Activated naive CD4-positive, alpha-beta T cell treated with Interleukin-2 at 50 U/mL for 16 hours (primary cell): ENCODE measurements around the gene TMEM106B.
"Not testable (repeated sequence)": the region's sequence is repeated elsewhere in the genome, so short reads cannot be mapped to it uniquely, and the experiment has no call there.

Source experiments
- DNase-seq: peaks from one replicate; pipeline ENCODE4 v3.0.0-alpha.2; 2020

The TMEM106B gene

DNA sequence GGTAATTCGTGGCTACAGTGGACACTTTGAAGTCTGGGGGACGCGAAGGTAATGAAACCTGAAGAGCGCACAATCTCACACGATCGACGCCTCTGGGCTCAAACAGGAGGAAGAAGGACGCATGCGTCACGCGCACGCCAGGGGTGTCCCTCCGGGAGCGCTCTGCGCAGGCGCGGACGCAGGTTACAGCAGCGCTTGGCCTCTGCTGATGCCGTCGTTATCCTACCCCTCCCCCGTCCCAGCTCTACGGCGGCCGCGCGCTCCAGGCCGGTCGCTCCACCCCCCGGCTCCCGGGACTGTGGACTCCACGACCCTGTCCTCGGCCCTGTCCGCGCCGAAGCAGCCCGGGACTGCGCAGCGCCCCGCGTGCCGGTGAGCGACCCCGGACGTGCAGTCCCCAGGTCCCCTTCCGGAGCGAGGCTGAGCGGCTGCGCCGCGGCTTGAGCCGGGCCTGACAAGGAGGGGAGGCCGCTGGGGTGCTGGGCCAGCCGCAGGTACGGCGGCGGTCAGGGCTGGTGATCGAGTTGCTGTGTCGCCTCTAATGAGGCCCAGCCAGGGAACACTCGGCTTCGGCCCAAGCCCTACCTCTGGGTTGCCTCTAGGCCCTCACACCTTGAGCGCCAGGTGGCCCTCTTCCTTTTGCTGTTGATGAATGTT is at the start of gene TMEM106B:
TMEM106B (plus strand) TSS at position 241 of the 657 bp plus-strand sequence. CDS start 3,517 bp downstream, outside the sequence.
- peak; percentile 97 for DNase-seq

DNA sequence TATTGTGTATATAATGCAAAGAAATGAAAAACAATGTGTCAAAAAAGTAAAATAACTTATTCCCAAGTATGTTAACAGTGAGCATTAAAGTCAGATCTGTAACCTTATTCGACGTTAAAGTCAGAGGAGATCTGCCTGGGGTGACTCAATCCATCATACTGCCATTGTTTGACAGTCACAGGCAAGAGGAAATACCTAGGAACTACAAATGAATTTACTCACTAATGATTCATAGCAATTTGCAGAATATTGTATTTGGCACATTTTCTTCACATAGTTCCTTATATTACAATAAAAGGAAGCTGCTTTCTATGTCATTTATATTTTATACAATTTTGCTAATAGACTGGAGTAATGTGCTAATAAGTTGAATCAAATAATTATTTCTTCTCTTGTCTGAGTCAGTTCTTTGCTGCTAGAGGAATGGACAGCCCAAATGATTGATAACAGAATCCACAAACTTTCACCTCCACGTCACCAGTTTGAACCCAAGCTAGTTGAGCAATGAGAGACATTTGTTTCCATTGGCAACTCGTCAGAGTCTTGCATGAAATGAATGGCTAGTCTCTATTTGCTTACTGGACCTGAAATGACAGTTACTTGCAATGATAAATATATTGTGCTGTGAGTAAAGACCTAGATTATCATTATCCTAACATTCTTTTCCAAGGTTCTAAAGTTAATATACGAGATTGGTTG is 48.5 kb upstream of the TMEM106B start:
- DNase-seq: no peak

DNA sequence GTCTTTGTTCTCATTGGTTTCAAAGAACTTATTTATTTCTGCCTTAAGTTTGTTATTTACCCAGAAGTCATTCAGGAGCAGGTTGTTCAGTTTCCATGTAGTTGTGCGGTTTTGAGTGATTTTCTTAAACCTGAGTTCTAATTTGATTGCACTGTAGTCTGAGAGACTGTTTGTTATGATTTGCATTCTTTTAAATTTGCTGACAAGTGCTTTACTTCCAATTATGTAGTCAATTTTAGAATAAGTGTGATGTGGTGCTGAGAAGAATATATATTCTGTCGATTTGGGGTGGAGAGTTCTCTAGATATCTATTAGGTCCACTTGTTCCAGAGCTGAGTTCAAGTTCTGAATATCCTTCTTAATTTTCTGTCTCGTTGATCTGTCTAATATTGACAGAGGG is 43.0 kb upstream of the TMEM106B start:
- DNase-seq: not testable (repeated sequence)

DNA sequence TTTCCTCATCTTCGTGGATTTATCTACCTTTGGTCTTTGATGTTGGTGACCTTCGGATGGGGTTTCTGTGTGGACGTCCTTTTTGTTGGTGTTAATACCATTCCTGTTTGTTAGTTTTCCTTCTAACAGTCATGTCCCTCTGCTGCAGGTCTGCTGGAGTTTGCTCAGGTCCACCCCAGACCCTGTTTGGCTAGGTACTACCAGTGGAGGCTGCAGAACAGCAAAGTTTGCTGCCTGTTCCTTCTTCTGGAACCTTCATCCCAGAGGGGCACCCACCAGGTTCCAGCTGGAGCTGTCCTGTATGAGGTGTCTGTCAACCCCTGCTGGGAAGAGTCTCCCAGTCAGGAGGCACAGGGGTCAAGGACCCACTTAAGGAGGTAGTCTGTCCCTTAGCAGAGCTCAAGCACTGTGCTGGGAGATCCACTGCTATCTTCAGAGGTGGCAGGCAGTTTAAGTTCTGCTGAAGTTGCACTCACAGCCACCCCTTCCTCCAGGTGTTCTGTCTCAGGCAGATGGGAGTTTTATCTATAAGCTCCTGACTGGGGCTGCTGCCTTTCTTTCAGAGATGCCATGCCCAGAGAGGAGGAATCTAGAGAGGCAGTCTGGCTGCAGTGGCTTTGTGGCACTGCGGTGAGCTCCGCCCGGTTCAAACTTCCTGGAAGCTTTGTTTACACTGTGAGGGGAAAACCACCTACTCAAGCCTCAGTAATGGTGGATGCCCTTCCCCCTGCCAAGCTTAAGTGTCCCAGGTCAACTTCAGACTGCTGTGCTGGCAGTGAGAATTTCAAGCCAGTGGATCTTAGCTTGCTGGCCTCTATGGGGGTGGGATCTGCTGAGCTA is 40.9 kb upstream of the TMEM106B start:
- peak; percentile 43 for DNase-seq

DNA sequence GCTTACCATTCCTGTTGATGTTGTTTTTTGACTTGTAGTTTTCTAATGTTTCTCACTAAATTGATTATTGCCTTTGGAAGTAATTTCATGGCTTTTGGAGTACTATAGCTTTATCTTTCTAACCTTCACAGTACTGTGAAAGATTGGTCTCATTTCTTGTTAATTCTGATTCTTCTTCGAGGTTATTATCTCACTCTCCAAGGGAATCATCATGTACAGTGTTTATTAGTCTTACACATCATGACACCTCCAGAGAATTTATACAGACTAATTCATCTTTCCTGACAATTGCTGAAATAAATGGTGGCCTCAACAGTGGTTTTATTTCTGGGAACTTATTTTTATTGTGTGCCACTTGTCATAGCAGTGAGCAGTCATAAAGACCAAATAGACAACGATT is 37.4 kb upstream of the TMEM106B start:
- no peak for DNase-seq

DNA sequence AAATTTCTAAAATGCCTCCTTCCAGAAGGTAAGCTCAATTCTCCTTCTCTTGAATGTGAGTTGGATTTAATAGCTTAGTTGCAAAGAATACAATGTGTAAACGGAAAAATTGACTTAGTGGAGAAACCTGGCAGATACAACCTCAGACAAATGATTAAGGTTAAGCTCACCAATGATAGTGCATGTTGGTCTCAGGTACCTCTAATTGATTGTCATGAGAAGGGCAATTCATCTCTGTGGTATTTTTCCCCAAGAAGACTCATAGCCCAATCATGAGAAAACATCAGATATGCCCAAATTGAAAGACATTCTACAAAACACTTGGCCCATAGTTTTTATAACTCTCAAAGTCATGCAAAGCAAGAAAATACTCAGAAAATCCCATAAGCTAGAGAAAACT is 36.2 kb upstream of the TMEM106B start:
- DNase-seq: no peak

DNA sequence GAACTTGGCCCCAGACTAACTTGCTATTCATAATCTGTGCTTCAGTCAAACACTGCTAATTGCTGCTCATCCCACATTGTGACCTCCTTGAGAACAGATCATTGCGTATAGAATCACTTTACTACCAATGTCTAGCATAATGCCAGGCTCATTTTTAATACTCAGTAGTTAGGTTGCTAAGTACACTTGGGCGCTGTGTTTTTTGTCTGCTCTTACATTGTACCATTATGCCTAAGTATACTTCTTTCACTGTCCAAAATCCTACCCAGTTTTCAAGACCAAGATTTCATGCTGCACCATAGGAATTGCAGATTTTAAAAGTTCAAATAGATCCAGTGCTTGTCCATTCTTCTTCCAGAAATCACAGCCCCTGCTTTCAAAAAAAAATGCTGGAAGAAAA is 32.8 kb upstream of the TMEM106B start:
- no peak for DNase-seq

DNA sequence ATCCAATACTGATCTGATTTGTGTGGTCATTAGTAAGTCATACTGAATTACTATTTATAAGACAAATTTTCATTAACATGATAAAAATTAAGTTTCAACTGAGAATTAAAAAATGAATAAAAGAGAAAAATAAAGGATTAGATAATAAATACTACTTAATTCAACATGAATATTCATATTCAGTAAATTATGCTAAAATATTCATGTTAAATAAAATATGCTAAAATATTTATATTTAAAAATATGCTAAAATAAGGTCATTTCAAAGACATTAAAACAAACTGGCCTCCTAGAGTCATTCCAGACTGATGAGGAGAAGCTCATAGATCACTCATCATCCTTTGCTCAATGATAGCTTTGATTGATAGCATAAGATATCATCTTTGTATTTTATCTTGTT is 16.7 kb upstream of the TMEM106B start:
- DNase-seq: no peak

DNA sequence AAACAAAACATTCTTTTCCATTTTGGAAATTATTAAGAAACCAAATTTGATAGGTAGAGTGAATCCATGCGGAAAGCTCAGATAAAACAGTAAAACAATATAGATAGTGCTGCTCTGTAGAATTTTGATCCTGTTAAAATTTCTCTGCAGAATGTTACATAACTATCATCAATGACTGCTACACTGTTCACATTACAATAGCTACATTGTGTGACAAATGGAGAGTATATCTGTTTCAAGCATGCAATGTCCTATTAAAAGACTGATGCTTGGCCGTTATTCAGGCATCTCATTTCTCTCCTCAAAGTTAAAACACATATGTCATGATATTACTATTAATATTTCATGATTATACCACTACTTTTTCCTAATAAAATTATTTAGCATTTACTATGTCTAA is 14.7 kb upstream of the TMEM106B start:
- no peak for DNase-seq

DNA sequence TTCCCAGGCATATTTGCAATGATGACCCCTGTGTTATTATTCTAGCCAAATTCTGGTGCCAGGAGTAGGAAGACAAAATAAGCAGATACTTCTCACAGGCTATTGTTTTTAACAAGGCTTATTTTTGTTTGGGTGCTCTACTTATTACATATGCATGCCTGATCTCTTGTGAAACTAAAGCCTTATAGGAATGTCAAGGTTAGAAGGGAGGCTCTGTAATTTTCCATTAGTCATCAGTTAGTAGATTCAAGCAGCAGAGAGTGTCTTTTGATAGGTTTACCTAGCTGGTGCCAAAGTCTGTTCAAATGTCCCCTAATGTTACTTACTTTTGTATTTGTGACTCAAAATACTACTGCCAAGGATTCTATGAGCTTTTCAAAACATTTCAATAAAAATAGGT is 11.7 kb upstream of the TMEM106B start:
- no peak for DNase-seq

DNA sequence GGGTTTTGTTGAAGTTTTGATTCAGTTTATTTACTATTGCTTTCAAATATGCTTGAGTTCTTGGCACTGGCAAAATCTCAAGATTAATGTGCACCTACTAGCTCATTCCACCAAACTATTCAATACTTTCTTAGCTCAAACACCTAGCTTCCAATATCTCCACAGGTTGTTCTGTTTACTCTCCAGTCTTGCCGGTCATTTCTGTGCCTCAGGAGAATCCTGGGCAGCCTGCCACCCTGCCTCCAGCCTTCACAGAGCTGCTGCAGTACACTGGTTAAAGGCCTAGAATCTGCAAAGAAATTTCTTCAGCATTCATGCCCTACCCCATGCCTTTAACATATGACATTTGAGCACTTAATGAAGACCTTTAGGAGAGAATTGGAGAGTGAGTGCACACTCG is 4.0 kb upstream of the TMEM106B start:
- DNase-seq: no peak

DNA sequence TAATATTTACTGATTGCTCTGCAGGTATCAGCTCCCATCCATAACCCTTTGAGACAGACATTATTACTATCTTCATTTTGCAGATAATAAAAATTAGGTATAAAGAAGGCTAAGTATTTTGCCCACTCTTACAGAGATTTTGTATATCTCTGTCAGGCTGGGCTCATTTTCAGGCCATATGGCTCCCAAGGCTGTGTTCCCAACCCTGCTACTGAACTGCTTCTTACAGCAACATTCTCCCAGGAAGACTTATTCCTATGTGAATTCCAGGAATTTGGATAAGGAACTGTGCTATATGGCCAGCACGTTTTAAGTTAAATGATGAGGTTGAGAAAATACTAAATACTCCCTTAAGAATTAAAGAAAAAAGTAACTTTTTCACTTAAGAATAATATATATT is 1.9 kb upstream of the TMEM106B start:
- DNase-seq: no peak

DNA sequence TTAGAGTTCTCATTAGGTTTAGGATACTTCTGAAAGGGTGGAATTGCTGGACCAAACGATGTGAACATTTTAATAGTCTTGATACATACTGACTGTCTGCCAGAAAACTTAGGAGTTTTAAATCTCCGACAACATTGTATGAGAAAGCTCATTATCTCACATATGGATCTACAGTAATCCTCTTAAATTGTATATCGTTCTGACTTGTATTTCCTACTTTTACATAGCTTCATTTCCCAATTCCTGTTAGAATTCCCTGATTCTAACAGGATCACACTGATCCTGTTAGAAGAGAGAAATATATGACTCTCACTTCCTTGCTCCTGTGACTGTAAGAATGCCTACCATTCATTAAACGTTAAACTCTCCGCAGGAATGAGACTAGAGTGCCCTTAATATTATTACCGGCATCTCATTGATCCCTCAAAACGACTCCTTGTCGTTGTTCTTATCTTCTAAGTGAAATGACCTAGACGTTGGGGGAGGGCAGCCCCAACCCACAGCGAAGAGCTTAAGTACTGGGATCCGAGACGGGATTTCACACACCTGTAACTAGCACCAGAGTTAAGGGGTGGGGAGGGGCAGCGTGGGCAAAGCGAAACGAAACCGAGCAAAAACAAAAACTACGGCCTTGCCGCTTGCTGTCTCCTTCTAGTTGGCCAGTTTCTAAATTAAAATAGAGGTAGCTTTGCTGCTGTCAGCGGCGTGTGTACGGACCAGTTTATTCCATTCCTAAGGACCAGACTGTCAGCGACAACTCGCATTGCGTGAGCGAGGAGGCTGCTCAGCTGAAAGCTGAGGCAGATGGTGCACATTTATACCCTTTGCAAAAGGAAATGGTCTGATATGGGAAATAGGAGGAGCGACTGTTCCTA is 678 bp upstream of the TMEM106B start:
- DNase-seq: no peak

DNA sequence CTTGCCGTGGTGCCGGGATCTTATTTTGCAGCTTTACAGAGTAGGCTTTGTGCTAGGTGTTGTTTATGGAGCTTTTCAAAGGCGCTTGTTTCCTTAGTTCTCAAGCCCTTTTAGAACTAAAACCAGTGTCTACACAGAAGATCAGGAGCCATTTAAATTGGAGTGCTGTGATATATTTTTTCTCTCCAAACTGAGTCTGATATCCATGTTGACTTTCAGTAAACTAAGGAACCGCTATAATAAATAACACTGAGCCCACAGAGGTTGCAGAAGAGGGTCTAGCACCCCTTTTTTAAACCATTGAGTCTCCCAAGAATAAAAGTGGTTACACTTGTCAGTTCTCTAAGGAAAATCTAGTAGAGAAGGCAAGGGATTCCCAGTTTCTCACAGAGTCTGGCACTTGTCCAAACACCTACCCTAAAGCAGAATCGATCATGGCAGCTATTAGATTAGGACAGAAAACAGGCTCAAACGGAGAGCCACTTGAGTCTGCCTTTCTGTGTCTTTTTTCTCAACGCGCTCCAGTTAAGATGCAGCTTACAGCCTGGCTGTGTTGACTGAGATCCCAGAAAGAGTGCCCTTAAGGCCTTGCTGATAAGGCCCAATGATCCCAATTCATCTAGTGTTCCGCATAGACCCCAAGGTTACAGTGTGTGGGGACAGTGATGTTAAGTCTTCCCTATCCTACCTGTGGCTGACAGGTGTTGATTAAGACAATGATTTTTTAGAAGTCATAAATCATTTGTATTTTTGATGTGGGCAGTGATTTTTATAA is 804 bp downstream of the TMEM106B start:
- no peak for DNase-seq

DNA sequence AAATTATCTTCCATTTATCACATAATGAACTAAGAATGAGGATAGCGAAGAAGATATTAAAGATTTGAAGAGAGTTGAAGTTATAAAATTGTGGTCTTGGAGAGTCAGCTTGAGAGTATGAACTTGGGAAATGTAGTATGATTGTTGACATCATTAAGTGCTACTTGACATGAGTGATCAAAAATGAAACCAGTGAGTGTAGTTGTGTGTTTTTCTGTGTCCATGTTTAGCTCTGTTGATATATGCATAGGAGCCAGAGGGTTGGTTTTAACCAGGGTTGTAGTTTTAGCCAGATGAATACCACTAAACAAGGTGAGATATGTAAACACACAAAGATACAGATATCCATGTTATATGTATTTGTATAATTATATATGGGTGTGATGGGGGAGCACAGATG is 6.2 kb downstream of the TMEM106B start:
- DNase-seq: no peak

DNA sequence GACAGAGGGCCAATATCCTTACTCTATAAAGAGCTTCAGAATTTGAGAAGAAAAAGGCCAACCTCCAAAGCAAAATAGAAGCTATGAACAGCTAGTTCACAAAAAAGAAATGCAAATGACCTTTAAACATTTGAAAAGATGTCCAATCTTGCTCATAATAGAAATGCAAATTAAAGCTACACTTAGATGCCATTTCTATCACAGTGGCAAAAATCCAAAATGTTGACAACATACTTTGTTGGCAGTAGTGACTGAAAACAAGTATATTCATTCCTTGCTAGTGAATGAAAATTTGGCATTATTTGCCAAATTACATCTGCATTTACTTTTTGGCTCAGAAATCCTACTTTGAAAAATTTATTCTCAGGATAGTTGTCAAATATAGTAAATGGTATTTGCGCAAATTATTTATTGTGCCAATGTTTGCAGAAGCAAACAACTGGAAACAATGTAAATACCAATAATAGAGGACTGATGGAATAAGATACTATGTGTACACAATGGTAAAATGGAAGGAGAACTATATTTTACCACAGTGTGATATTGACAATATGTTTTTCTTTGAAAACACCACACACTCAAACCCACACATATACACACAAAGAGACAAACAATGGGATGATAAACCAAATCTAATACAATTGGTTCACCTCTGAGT is 9.4 kb downstream of the TMEM106B start:
- DNase-seq: no peak

DNA sequence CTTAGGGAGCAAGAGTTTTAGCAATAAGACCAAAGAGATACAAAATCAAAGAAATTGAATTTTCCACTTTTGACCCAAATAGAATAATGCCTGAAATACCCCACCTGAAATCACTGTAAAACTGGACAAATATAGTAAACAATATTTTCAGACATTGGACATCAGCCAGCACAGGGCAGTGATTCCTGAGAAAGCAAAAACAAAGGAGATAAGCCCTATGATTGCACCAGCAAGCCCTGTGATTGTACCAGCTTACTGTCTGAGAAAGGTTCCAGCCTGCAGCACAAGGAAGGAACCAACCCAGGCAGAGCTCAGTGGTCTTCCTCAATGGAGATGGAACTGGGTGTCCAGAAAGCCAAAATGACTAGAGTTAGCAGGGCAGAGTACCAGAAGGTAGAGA is 10.3 kb downstream of the TMEM106B start:
- no peak for DNase-seq

DNA sequence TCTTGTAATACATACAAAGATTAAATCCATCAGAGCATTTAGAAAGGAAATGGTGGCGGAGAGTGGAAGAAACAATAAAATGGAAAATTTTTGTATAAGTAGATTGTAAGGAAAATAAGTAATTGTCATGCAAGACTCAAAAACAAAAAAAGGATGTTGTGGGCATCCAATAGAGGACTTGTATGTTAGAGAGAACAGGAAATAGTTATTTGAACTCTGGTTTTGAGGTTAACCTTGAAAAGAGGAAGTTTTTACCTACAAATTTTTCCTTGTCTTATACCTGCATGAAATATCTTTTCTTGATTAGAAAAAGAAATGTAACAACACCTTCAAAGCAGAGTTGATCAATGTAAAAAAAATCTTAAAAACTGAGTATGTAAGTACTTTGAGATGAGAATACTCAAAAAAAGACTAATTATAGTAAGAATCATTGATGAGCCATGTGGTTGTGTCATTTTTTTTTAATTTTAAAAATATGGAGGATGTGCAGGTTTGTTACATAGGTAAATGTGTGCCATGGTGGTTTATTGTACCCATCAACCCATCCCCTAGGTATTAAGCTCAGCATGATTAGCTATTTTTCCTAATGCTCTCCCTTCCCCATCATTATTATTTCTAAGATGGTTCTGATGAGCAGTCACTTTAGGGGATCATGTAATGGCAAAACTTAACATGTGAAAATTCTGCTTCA is 11.9 kb downstream of the TMEM106B start:
- no peak for DNase-seq

DNA sequence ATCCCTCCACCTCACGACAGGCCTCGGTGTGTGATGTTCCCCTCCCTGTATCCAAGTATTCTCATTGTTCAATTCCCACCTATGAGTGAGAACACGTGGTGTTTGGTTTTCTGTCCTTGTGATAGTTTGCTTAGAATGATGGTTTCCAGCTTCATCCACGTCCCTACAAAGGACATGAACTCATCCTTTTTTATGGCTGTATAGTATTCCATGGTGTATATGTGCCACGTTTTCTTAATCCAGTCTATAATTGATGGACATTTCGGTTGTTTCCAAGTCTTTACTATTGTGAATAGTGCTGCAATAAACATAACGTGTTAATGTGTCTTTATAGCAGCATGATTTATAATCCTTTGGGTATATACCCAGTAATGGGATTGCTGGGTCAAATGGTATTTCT is 13.9 kb downstream of the TMEM106B start:
- DNase-seq: not testable (repeated sequence)

DNA sequence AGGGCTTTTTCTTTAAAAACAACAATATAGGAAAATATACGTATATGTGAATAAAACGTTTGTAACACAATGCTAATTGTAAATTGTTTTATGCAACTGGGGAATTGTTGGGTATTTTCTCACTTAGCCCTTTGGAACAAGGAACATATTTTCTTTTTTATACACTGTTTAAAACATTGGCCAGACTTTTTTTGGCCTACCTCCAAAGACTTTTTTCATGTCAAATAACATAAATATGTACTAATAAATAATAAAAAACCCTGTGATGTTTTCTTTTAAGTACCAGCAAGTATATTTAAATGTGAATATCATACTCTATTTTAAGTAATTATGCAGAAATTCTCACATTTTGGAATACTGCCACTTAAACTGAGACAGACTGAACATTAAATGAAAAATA is 15.7 kb downstream of the TMEM106B start:
- no peak for DNase-seq

DNA sequence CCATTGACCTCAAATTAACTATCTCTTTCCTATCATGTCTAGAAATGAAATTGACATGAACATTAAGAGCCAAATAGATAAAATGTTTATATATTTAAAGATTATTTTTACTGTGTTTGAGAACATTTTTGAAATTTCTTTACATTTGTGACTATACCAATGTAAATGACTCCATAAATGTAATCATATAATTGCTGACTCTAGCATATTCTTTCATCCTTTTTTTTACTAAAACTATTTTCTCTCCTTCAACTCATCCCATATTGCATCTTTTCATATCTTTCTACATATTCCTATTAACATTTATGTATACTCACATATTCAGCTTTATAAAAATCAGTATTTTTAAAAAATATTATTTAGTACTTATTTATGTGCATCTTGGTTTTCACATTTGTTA is 16.9 kb downstream of the TMEM106B start:
- DNase-seq: no peak
